ENCODE results near the gene SIK1.
"Not testable (repeated sequence)": the region's sequence is repeated elsewhere in the genome, so short reads cannot be mapped to it uniquely, and the experiment has no call there.

Gene SIK1

GRCh38 chr21:43439316-43440075, 12.6 kb upstream of the SIK1 start:
- DNase-seq (ENCODE audit: low read depth): not testable (repeated sequence)

- not testable (repeated sequence) for DNase-seq (ENCODE audit: low read depth)
Measured at GRCh38 chr21:43436272-43436671, 9.3 kb upstream of the SIK1 start.

- not testable (repeated sequence) for DNase-seq (ENCODE audit: low read depth)
Measured at GRCh38 chr21:43433340-43434136, 6.6 kb upstream of the SIK1 start.

GRCh38 chr21:43430830-43431416, 4.0 kb upstream of the SIK1 start:
- DNase-seq (ENCODE audit: low read depth): not testable (repeated sequence)

- DNase-seq (ENCODE audit: low read depth): not testable (repeated sequence)
Measured at GRCh38 chr21:43428964-43429363, 2.0 kb upstream of the SIK1 start.

GRCh38 chr21:43427242-43427559, 270 bp upstream of the SIK1 start:
- not testable (repeated sequence) for DNase-seq (ENCODE audit: low read depth)

- not testable (repeated sequence) for DNase-seq (ENCODE audit: low read depth)
Measured at GRCh38 chr21:43426004-43426403, 927 bp downstream of the SIK1 start.

GRCh38 chr21:43419475-43419874, 7.5 kb downstream of the SIK1 start:
- DNase-seq (ENCODE audit: low read depth): not testable (repeated sequence)

- not testable (repeated sequence) for DNase-seq (ENCODE audit: low read depth)
Measured at GRCh38 chr21:43414576-43414975, 12.4 kb downstream of the SIK1 start.

GRCh38 chr21:43412020-43412788, 14.7 kb downstream of the SIK1 start:
- DNase-seq (ENCODE audit: low read depth): not testable (repeated sequence)

GRCh38 chr21:43410456-43411068, 16.4 kb downstream of the SIK1 start:
- DNase-seq (ENCODE audit: low read depth): not testable (repeated sequence)

GRCh38 chr21:43407139-43407538, 19.8 kb downstream of the SIK1 start:
- DNase-seq (ENCODE audit: low read depth): not testable (repeated sequence)

GRCh38 chr21:43404450-43404849, 22.5 kb downstream of the SIK1 start:
- not testable (repeated sequence) for DNase-seq (ENCODE audit: low read depth)

- not testable (repeated sequence) for DNase-seq (ENCODE audit: low read depth)
Measured at GRCh38 chr21:43403651-43404430, 23.1 kb downstream of the SIK1 start.

GRCh38 chr21:43401125-43401524, 25.8 kb downstream of the SIK1 start:
- DNase-seq (ENCODE audit: low read depth): not testable (repeated sequence)

GRCh38 chr21:43399595-43400015, 27.3 kb downstream of the SIK1 start:
- not testable (repeated sequence) for DNase-seq (ENCODE audit: low read depth)

GRCh38 chr21:43399136-43399535, 27.8 kb downstream of the SIK1 start:
- not testable (repeated sequence) for DNase-seq (ENCODE audit: low read depth)

- DNase-seq (ENCODE audit: low read depth): not testable (repeated sequence)
Measured at GRCh38 chr21:43398533-43398932, 28.4 kb downstream of the SIK1 start.

- not testable (repeated sequence) for DNase-seq (ENCODE audit: low read depth)
Measured at GRCh38 chr21:43398000-43398399, 28.9 kb downstream of the SIK1 start.

- not testable (repeated sequence) for DNase-seq (ENCODE audit: low read depth)
Measured at GRCh38 chr21:43397439-43397808, 29.5 kb downstream of the SIK1 start.

Data from non-pigmented ciliary epithelial cell (primary cell).